ENCODE results near the gene MTRF1L.
"Not testable (repeated sequence)": the region's sequence is repeated elsewhere in the genome, so short reads cannot be mapped to it uniquely, and the experiment has no call there.

The MTRF1L gene

GRCh38 chr6:152973916-152974315 is 28.6 kb downstream of the MTRF1L start:
- DNase-seq (ENCODE audit: low read depth in 2 of 2), result no peak

- DNase-seq (ENCODE audit: low read depth in 2 of 2), result no peak
These were observed 32.7 kb downstream of the MTRF1L start for GRCh38 chr6:152969688-152970418.

- DNase-seq (ENCODE audit: low read depth in 2 of 2), result not testable (repeated sequence)
These were observed 36.2 kb downstream of the MTRF1L start for GRCh38 chr6:152966168-152966894.

GRCh38 chr6:152959333-152959732 is 43.2 kb downstream of the MTRF1L start:
- DNase-seq (ENCODE audit: low read depth in 2 of 2), result no peak

- no peak for DNase-seq (ENCODE audit: low read depth in 2 of 2)
These were observed 44.7 kb downstream of the MTRF1L start for GRCh38 chr6:152957796-152958195.

GRCh38 chr6:152954443-152954842 is 48.1 kb downstream of the MTRF1L start:
- DNase-seq (ENCODE audit: low read depth in 2 of 2), result no peak

GRCh38 chr6:152952866-152953509 is 49.5 kb downstream of the MTRF1L start:
- DNase-seq (ENCODE audit: low read depth in 2 of 2), result peak in 1 of 2 experiments; percentile 12

- no peak for DNase-seq (ENCODE audit: low read depth in 2 of 2)
These were observed 50.5 kb downstream of the MTRF1L start for GRCh38 chr6:152952045-152952444.

- DNase-seq (ENCODE audit: low read depth in 2 of 2), result no peak
These were observed 52.3 kb downstream of the MTRF1L start for GRCh38 chr6:152950240-152950639.

- peak; percentile 1 to 12 for DNase-seq (ENCODE audit: low read depth in 2 of 2)
These were observed 54.2 kb downstream of the MTRF1L start for GRCh38 chr6:152948150-152948768.

- no peak for DNase-seq (ENCODE audit: low read depth in 2 of 2)
These were observed 55.5 kb downstream of the MTRF1L start for GRCh38 chr6:152946995-152947394.

- no peak for DNase-seq (ENCODE audit: low read depth in 2 of 2)
These were observed 56.0 kb downstream of the MTRF1L start for GRCh38 chr6:152946484-152946883.

GRCh38 chr6:152943260-152943897 is 59.1 kb downstream of the MTRF1L start:
- DNase-seq (ENCODE audit: low read depth in 2 of 2), result no peak

- DNase-seq (ENCODE audit: low read depth in 2 of 2), result no peak
These were observed 60.1 kb downstream of the MTRF1L start for GRCh38 chr6:152942319-152942869.

GRCh38 chr6:152941746-152942145 is 60.8 kb downstream of the MTRF1L start:
- no peak for DNase-seq (ENCODE audit: low read depth in 2 of 2)

All from fibroblast of skin of left biceps (primary cell).